K562 (cell line): ENCODE results near the gene SH2B2. TPM values are rescaled to one million over a fixed set of nuclear protein-coding genes. Genes with fewer than 3 reads are reported as not detected.
A peak's percentile ranks its signal among the peaks of the same experiment; 100 is the strongest.

Source experiments
- EWSR1 ChIP-seq: fragments of 450-650 bp; IDR thresholded peaks from 2 replicates; pipeline ENCODE4 v1.6.1; 2018; ENCODE audit warnings: borderline replicate concordance, mild to moderate bottlenecking, low read depth, moderate library complexity; ENCODE audit not compliant: partially characterized antibody
- REST ChIP-seq, 2 experiments: fragments of 450-650 bp; formaldehyde crosslinking in 1 of 2; IDR thresholded peaks; 2 replicates each; pipeline versions ENCODE4 v1.4.0 to v1.6.1; 2014 to 2020; ENCODE audit warnings: mild to moderate bottlenecking in 2 of 2, borderline replicate concordance in 1 of 2, low read depth in 1 of 2
- ZFP1 ChIP-seq: fragments of 450-650 bp; formaldehyde crosslinking; IDR thresholded peaks from 2 replicates; pipeline ENCODE4 v1.4.0; 2020; ENCODE audit warnings: mild to moderate bottlenecking, mixed read lengths
- ZNF347 ChIP-seq: fragments of 450-650 bp; formaldehyde crosslinking; IDR thresholded peaks from 2 replicates; pipeline ENCODE4 v1.4.0; 2020; ENCODE audit warnings: low read depth, mild to moderate bottlenecking, moderate library complexity
- polyA plus RNA-seq, 8 experiments: library from polyadenylated mRNA; depleted of rRNA in 4 of 8; stranded (reverse) in 5 of 8; unstranded in 3 of 8; fragments of >200 nt; fragmentation: Nextera tagmentation in 2 of 8; fragmentation: Illumina TruSeq in 1 of 8; extraction: Ambion mirVana in 2 of 8; extraction: Trizol in 1 of 8; gene quantifications; 2 replicates each; pipeline versions ENCODE4 v1.2.1 to v1.2.3, GENCODE V29; 2011 to 2014; ENCODE audit warnings: inconsistent platforms in 1 of 8, missing spikeins in 1 of 8
- total RNA-seq, 7 experiments: library from RNA; depleted of rRNA in 6 of 7; stranded (reverse); fragments of >200 nt in 6 of 7; fragmentation: Illumina TruSeq in 2 of 7; extraction: Trizol in 2 of 7; gene quantifications; 2 replicates each; pipeline versions ENCODE4 v1.2.1 to v1.2.3, GENCODE V29; 2011 to 2021; ENCODE audit warnings: low replicate concordance in 1 of 7

The SH2B2 gene
- total and polyA plus RNA-seq, 9 of the 15 experiments (the other 6 are each of a cell fraction or from before 2014, with no cell fraction given): 0.03 to 0.89 (median 0.07) TPM; not detected in 4

GRCh38 chr7:102288285-102288930 lies 1.7 kb downstream of the SH2B2 start (continued):
- TF ChIP-seq REST (IDR thresholded peaks at IDR 0.05; ENCODE audit: borderline replicate concordance) (peak; percentile 9; the same call in 1 of the 2 replicates), REST (CRISPR knock-in tag; IDR thresholded peaks at IDR 0.05; ENCODE audit: low read depth) (no peak), EWSR1 (no peak), ZNF347 (CRISPR knock-in tag) (no peak), ZFP1 (no peak)
- TF ChIP-seq, all 486 proteins: peak for 3
